ENCODE data around the gene TBC1D4.

DNA sequence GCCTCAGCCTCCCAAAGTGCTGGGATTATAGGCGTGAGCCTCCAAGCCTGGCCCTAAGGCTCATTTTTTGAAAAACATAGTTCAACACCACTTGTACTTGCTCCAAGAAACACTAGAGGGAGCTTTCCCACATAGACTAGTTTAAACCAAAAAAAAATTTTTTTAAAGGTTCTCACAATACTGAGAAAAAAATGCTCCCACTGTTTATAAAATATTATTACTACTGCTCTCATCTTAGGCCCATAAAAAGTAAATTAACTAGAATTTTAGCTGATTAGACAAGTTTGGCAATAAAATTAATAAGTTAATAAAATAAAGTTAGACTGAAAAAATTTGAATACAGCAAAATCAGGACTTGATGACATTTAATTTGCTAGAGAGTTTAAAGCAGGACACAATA is 109.5 kb downstream of the TBC1D4 start:
- TF ChIP-seq, protein P1, sequence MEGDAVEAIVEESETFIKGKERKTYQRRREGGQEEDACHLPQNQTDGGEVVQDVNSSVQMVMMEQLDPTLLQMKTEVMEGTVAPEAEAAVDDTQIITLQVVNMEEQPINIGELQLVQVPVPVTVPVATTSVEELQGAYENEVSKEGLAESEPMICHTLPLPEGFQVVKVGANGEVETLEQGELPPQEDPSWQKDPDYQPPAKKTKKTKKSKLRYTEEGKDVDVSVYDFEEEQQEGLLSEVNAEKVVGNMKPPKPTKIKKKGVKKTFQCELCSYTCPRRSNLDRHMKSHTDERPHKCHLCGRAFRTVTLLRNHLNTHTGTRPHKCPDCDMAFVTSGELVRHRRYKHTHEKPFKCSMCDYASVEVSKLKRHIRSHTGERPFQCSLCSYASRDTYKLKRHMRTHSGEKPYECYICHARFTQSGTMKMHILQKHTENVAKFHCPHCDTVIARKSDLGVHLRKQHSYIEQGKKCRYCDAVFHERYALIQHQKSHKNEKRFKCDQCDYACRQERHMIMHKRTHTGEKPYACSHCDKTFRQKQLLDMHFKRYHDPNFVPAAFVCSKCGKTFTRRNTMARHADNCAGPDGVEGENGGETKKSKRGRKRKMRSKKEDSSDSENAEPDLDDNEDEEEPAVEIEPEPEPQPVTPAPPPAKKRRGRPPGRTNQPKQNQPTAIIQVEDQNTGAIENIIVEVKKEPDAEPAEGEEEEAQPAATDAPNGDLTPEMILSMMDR (IDR thresholded peaks at IDR 0.05 in 2 of 3, conservative IDR thresholded peaks at IDR 0.05 in 1 of 3; ENCODE audit: insufficient read depth in 2 of 3, low read depth in 1 of 3, low read length in 3 of 3): peak; percentile 22 to 51 (median 30); a peak in 3 of 6 replicates
- TF ChIP-seq ELF1 (tag; IDR thresholded peaks at IDR 0.05) (no peak), NFIC (IDR thresholded peaks at IDR 0.05) (no peak), ELF2 (CRISPR knock-in tag; IDR thresholded peaks at IDR 0.05) (no peak)
- TF ChIP-seq, protein P2, sequence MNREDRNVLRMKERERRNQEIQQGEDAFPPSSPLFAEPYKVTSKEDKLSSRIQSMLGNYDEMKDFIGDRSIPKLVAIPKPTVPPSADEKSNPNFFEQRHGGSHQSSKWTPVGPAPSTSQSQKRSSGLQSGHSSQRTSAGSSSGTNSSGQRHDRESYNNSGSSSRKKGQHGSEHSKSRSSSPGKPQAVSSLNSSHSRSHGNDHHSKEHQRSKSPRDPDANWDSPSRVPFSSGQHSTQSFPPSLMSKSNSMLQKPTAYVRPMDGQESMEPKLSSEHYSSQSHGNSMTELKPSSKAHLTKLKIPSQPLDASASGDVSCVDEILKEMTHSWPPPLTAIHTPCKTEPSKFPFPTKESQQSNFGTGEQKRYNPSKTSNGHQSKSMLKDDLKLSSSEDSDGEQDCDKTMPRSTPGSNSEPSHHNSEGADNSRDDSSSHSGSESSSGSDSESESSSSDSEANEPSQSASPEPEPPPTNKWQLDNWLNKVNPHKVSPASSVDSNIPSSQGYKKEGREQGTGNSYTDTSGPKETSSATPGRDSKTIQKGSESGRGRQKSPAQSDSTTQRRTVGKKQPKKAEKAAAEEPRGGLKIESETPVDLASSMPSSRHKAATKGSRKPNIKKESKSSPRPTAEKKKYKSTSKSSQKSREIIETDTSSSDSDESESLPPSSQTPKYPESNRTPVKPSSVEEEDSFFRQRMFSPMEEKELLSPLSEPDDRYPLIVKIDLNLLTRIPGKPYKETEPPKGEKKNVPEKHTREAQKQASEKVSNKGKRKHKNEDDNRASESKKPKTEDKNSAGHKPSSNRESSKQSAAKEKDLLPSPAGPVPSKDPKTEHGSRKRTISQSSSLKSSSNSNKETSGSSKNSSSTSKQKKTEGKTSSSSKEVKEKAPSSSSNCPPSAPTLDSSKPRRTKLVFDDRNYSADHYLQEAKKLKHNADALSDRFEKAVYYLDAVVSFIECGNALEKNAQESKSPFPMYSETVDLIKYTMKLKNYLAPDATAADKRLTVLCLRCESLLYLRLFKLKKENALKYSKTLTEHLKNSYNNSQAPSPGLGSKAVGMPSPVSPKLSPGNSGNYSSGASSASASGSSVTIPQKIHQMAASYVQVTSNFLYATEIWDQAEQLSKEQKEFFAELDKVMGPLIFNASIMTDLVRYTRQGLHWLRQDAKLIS (CRISPR knock-in tag; IDR thresholded peaks at IDR 0.05): no peak
- TF ChIP-seq, protein P3, sequence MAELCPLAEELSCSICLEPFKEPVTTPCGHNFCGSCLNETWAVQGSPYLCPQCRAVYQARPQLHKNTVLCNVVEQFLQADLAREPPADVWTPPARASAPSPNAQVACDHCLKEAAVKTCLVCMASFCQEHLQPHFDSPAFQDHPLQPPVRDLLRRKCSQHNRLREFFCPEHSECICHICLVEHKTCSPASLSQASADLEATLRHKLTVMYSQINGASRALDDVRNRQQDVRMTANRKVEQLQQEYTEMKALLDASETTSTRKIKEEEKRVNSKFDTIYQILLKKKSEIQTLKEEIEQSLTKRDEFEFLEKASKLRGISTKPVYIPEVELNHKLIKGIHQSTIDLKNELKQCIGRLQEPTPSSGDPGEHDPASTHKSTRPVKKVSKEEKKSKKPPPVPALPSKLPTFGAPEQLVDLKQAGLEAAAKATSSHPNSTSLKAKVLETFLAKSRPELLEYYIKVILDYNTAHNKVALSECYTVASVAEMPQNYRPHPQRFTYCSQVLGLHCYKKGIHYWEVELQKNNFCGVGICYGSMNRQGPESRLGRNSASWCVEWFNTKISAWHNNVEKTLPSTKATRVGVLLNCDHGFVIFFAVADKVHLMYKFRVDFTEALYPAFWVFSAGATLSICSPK (IDR thresholded peaks at IDR 0.05; ENCODE audit: borderline replicate concordance): no peak
- TF ChIP-seq, protein P4, sequence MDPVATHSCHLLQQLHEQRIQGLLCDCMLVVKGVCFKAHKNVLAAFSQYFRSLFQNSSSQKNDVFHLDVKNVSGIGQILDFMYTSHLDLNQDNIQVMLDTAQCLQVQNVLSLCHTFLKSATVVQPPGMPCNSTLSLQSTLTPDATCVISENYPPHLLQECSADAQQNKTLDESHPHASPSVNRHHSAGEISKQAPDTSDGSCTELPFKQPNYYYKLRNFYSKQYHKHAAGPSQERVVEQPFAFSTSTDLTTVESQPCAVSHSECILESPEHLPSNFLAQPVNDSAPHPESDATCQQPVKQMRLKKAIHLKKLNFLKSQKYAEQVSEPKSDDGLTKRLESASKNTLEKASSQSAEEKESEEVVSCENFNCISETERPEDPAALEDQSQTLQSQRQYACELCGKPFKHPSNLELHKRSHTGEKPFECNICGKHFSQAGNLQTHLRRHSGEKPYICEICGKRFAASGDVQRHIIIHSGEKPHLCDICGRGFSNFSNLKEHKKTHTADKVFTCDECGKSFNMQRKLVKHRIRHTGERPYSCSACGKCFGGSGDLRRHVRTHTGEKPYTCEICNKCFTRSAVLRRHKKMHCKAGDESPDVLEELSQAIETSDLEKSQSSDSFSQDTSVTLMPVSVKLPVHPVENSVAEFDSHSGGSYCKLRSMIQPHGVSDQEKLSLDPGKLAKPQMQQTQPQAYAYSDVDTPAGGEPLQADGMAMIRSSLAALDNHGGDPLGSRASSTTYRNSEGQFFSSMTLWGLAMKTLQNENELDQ (CRISPR knock-in tag; IDR thresholded peaks at IDR 0.05; ENCODE audit: borderline replicate concordance): no peak

All from K562 (cell line).